Measurements from ENCODE around the gene NME1.
"Not testable (repeated sequence)": the region's sequence is repeated elsewhere in the genome, so short reads cannot be mapped to it uniquely, and the experiment has no call there.

DNA sequence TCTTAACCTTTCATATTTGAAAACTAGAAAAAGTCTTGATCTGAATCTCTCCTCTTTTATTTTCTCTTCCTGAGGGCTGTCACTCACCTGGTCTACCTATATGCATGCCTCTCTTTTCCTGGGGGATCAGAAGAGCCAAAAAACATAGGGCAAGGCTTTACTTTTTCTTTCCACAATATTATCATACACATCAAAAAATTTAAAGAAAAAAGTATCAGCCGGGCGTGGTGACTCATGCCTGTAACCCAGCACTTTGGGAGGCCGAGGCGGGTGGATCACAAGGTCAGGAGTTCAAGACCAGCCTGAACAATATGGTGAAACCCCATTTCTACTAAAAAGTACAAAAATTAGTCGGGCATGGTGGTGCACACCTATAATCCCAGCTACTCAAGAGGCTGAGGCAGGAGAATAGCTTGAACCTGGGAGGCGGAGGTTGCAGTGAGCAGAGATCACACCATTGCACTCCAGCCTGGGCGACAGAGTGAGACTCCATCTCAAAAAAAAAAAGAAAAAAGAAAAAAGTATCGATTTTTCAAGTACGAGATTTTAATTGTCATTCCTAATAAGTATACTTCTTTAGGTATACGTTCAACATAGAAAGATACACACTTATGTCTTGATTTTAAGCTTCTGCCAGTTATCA lies 30.8 kb upstream of the NME1 start:
- not testable (repeated sequence) for TF ChIP-seq EZH2 (IDR thresholded peaks at IDR 0.05); POLR2AphosphoS5 (IDR thresholded peaks at IDR 0.05; ENCODE audit: borderline replicate concordance, low read depth, low read length)
